Muscle of leg (tissue), 16 donors: Measurements from ENCODE around the gene HLX. TPM values are rescaled to one million over a fixed set of nuclear protein-coding genes. Genes with fewer than 3 reads are reported as not detected.

Experiments used
- DNase-seq: peaks from one replicate; pipeline ENCODE4 v3.0.0; 2013
- H3K27ac ChIP-seq: one replicate; pipeline ENCODE4 v1.5.1; 2013; ENCODE audit warnings: mild to moderate bottlenecking, low read length, control low read depth
- H3K27me3 ChIP-seq: one replicate; pipeline ENCODE4 v1.6.1; 2013; ENCODE audit warnings: low read length; ENCODE audit not compliant: control insufficient read depth, insufficient read depth
- H3K36me3 ChIP-seq: one replicate; pipeline ENCODE4 v1.6.1; 2013; ENCODE audit warnings: low read length; ENCODE audit not compliant: control insufficient read depth, insufficient read depth
- H3K4me1 ChIP-seq: one replicate; pipeline ENCODE4 v1.6.1; 2013; ENCODE audit warnings: low read length; ENCODE audit not compliant: control insufficient read depth, insufficient read depth
- H3K4me3 ChIP-seq: one replicate; pipeline ENCODE4 v1.5.1; 2013; ENCODE audit warnings: low read length, control low read depth
- H3K9me3 ChIP-seq: replicated peaks from 2 replicates; pipeline ENCODE4 v1.6.1; 2013; ENCODE audit warnings: low read depth, low read length; ENCODE audit not compliant: control insufficient read depth
- WGBS: methylation state at CpG from one replicate; pipeline ENCODE4 v1.1.5; 2013; ENCODE audit warnings: missing lambda C conversion rate; ENCODE audit not compliant: insufficient coverage; 5-methylcytosine and 5-hydroxymethylcytosine counted together
- long read RNA-seq, 11 donors: transcript quantifications; one replicate each; lab custom pipeline, GENCODE V29; 2026
- polyA plus RNA-seq, 8 donors: library from polyadenylated mRNA; unstranded; fragments of 120-200 nt; gene quantifications; one replicate each; pipeline versions ENCODE4 v1.2.1 to v1.2.3, GENCODE V29; 2013; ENCODE audit warnings: inconsistent platforms in 1 of 8, low replicate concordance in 1 of 8; ENCODE audit not compliant: insufficient read length in 8 of 8, insufficient read depth in 1 of 8
- total RNA-seq: library from RNA; stranded (reverse); fragments of 120-200 nt; gene quantifications from one replicate; pipeline ENCODE4 v1.2.4, GENCODE V29; 2013

HLX gene
- total RNA-seq (12.8 TPM), polyA plus RNA-seq (10 to 100 TPM; 13.8 to 29.8 (median 25.8) TPM)
- long read RNA-seq, donor 1, full-length matches to known transcripts: 10 of 10 reads
- long read RNA-seq, donor 1, partial matches to known transcripts: 0 of 10 reads
- long read RNA-seq, donor 1, other reads (novel, unspliced or antisense): 0 of 10 reads
- long read RNA-seq, donor 2, full-length matches to known transcripts: 4 of 4 reads
- long read RNA-seq, donor 2, partial matches to known transcripts: 0 of 4 reads
- long read RNA-seq, donor 2, other reads (novel, unspliced or antisense): 0 of 4 reads
- long read RNA-seq, donor 3, full-length matches to known transcripts: 19 of 19 reads
- long read RNA-seq, donor 3, partial matches to known transcripts: 0 of 19 reads
- long read RNA-seq, donor 3, other reads (novel, unspliced or antisense): 0 of 19 reads
- long read RNA-seq, donor 4, full-length matches to known transcripts: 9 of 9 reads
- long read RNA-seq, donor 4, partial matches to known transcripts: 0 of 9 reads
- long read RNA-seq, donor 4, other reads (novel, unspliced or antisense): 0 of 9 reads
- long read RNA-seq, donor 5, full-length matches to known transcripts: 48 of 53 reads
- long read RNA-seq, donor 5, partial matches to known transcripts: 5 of 53 reads
- long read RNA-seq, donor 5, other reads (novel, unspliced or antisense): 0 of 53 reads
- long read RNA-seq, donor 6, full-length matches to known transcripts: 19 of 19 reads
- long read RNA-seq, donor 6, partial matches to known transcripts: 0 of 19 reads
- long read RNA-seq, donor 6, other reads (novel, unspliced or antisense): 0 of 19 reads
- long read RNA-seq, donor 7, full-length matches to known transcripts: 30 of 30 reads
- long read RNA-seq, donor 7, partial matches to known transcripts: 0 of 30 reads
- long read RNA-seq, donor 7, other reads (novel, unspliced or antisense): 0 of 30 reads
- long read RNA-seq, donor 8, full-length matches to known transcripts: 12 of 12 reads
- long read RNA-seq, donor 8, partial matches to known transcripts: 0 of 12 reads
- long read RNA-seq, donor 8, other reads (novel, unspliced or antisense): 0 of 12 reads
- long read RNA-seq, donor 9, full-length matches to known transcripts: 18 of 18 reads
- long read RNA-seq, donor 9, partial matches to known transcripts: 0 of 18 reads
- long read RNA-seq, donor 9, other reads (novel, unspliced or antisense): 0 of 18 reads
- long read RNA-seq, donor 10, full-length matches to known transcripts: 23 of 23 reads
- long read RNA-seq, donor 10, partial matches to known transcripts: 0 of 23 reads
- long read RNA-seq, donor 10, other reads (novel, unspliced or antisense): 0 of 23 reads
- long read RNA-seq, donor 11, full-length matches to known transcripts: 11 of 11 reads
- long read RNA-seq, donor 11, partial matches to known transcripts: 0 of 11 reads
- long read RNA-seq, donor 11, other reads (novel, unspliced or antisense): 0 of 11 reads

- 0% methylated on average over 19 of the region's 26 CpGs for WGBS
- H3K27ac ChIP-seq: peak within 1 kb of the TSS; percentile 87
- peaks cover 53% of the 10 kb centered on the region for H3K4me1 ChIP-seq
- peak within 1 kb of the TSS; percentile 76 for H3K4me3 ChIP-seq
- DNase-seq: peak; percentile 99
- H3K9me3 ChIP-seq: no peaks in the 10 kb centered on the region
- H3K27me3 ChIP-seq: peaks cover 38% of the 10 kb centered on the region
- peaks cover 19% of the 10 kb centered on the region for H3K36me3 ChIP-seq
Measured at GRCh38 chr1:220879076-220879508, at the start of gene HLX. TSS of gene HLX (plus strand) at chr1:220879443. CDS start at chr1:220879858, 415 bp downstream.

- DNase-seq: no peak
- no CpG with 5 or more reads among the region's 2 CpGs for WGBS
- Histone ChIP-seq H3K4me3 (no peak overlapping the region), H3K36me3 (no peaks in the 10 kb centered on the region), H3K27me3 (no peaks in the 10 kb centered on the region), H3K9me3 (peaks cover 2% of the 10 kb centered on the region), H3K27ac (no peak overlapping the region), H3K4me1 (peaks cover 2% of the 10 kb centered on the region)
Measured at GRCh38 chr1:220833436-220833835, 45.8 kb upstream of the HLX start.

DNA sequence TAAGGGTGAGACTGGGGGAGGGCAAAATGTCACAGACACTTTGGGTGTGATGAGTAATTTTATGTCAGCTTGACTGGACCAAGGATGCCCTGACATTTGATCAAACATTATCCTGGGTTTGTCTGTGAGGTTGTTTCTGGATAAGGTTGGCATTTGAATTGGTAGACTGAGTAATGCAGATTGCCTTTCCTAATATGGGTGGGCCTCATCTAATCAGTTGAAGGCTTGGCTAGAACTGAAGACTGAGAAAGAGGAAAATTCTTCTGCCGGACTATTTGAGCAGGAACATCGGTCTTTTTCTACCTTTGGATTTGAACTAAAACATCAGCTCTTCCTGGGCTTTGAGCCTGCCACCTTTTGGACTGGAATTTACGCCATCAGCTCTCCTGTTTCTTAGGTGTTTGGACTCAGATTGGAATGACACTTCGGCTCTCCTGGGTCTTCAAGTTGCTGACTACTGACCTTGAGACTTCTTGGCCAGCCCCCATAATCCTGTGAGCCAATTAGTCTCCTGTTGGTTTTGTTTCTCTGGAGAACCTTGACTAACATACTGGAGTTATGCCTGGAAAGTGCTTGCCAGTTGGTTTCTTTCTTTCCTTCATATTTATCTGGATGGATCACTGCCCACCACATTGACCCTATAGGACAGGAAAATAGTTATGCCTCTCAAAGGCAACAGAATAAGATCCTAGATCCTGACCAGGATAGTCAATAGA, 44.9 kb upstream of the HLX start:
- H3K36me3 ChIP-seq: no peaks in the 10 kb centered on the region
- no peak overlapping the region for H3K4me3 ChIP-seq
- peaks cover 2% of the 10 kb centered on the region for H3K9me3 ChIP-seq
- 76% methylated on average over 4 of the region's 4 CpGs for WGBS
- H3K4me1 ChIP-seq: peaks cover 2% of the 10 kb centered on the region
- no peak overlapping the region for H3K27ac ChIP-seq
- H3K27me3 ChIP-seq: no peaks in the 10 kb centered on the region
- no peak for DNase-seq

DNA sequence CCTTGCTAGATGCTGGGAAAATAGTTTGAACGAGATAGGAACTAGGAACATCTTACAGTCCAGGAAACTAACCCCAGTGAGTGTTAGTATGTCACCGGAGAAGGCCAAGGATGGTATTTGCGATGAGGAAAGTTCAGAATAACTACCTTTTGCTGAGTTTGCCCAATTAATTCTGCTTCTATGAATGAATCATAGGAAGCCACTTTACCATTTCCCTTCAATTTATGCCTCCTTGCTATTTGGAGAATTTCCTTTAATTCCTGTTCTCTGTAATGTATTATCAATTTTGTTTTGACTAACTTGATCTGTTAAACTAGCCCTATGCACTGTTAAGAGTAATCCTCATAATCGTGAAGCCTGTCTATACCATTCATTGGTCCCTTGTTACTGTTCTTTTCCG, 40.7 kb upstream of the HLX start:
- 86% methylated on average over 1 of the region's 5 CpGs for WGBS
- Histone ChIP-seq H3K36me3 (no peaks in the 10 kb centered on the region), H3K9me3 (peaks cover 2% of the 10 kb centered on the region), H3K27ac (no peak overlapping the region), H3K4me1 (peaks cover 5% of the 10 kb centered on the region), H3K27me3 (no peaks in the 10 kb centered on the region), H3K4me3 (no peak overlapping the region)
- DNase-seq: no peak

GRCh38 chr1:220839474-220839873, 39.8 kb upstream of the HLX start:
- H3K9me3 ChIP-seq: peaks cover 2% of the 10 kb centered on the region

DNA sequence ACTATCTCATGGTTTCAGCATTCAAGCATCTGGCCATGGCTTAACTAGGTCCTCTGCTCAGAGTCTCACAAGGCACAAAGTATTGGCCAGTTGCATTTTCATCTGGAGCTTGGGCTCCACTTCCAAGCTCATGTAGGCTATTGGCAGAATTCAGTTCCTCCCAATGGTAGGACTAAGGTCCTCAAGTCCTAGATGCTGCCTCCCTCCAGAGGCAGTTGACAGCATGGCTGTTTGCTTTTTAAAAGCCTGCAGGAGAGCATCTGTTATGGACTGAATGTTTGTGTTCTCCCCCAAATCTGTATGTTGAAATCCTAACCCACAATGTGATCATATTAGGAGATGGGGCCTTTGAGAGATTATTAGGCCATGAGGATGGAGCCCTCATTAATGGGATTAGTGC, 38.0 kb upstream of the HLX start:
- Histone ChIP-seq H3K4me3 (no peak overlapping the region), H3K27me3 (no peaks in the 10 kb centered on the region), H3K27ac (no peak overlapping the region), H3K9me3 (peaks cover 2% of the 10 kb centered on the region), H3K36me3 (no peaks in the 10 kb centered on the region), H3K4me1 (peaks cover 6% of the 10 kb centered on the region)
- no peak for DNase-seq

More at GRCh38 chr1:220839474-220839873, 39.8 kb upstream of the HLX start:
- Histone ChIP-seq H3K4me1 (peaks cover 6% of the 10 kb centered on the region), H3K27me3 (no peaks in the 10 kb centered on the region), H3K27ac (no peak overlapping the region), H3K36me3 (no peaks in the 10 kb centered on the region), H3K4me3 (no peak overlapping the region)
- DNase-seq: no peak
- 93% methylated on average over 4 of the region's 5 CpGs for WGBS

GRCh38 chr1:220843481-220844011, 35.7 kb upstream of the HLX start:
- Histone ChIP-seq H3K27me3 (no peaks in the 10 kb centered on the region), H3K9me3 (peaks cover 2% of the 10 kb centered on the region), H3K36me3 (no peaks in the 10 kb centered on the region), H3K27ac (peak overlapping the region; percentile 49), H3K4me1 (peaks cover 6% of the 10 kb centered on the region), H3K4me3 (no peak overlapping the region)
- no CpG with 5 or more reads among the region's 6 CpGs for WGBS
- DNase-seq: peak; percentile 96

DNA sequence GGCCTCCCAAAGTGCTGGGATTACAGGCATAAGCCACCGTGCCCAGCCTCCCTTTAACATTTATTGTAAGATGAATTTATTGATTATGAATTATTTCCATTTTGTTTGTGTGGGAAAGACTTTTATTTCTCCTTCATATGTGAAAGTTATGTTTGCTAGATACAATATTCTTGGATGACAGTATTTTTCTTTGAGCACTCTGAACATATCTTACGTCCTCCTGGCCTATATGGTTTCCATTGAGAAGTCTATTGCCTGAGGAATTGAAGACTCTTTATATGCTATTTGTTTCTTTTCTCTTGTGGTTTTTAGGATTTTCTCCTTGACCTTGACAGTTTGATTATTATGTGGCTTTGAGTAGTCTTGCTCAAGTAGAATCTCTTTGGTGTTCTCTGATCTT, 26.8 kb upstream of the HLX start:
- Histone ChIP-seq H3K9me3 (peaks cover 12% of the 10 kb centered on the region), H3K27ac (no peak overlapping the region), H3K36me3 (no peaks in the 10 kb centered on the region), H3K4me1 (no peaks in the 10 kb centered on the region), H3K27me3 (no peaks in the 10 kb centered on the region), H3K4me3 (no peak overlapping the region)
- no peak for DNase-seq
- WGBS: no CpG with 5 or more reads among the region's 2 CpGs

GRCh38 chr1:220872296-220872695, 6.9 kb upstream of the HLX start:
- peaks cover 19% of the 10 kb centered on the region for H3K4me1 ChIP-seq

More at GRCh38 chr1:220872296-220872695, 6.9 kb upstream of the HLX start:
- Histone ChIP-seq H3K36me3 (no peaks in the 10 kb centered on the region), H3K4me3 (no peak overlapping the region), H3K27ac (no peak overlapping the region), H3K9me3 (peaks cover 2% of the 10 kb centered on the region), H3K27me3 (peaks cover 5% of the 10 kb centered on the region)
- DNase-seq: no peak
